HFFc6 (cell line): ENCODE data around the gene GTPBP8. TPM values are rescaled to one million over a fixed set of nuclear protein-coding genes. Genes with fewer than 3 reads are reported as not detected.

Experiments
- DNase-seq: peaks from one replicate; pipeline ENCODE4 v3.0.0-alpha.2; 2018
- H3K27ac Mint-ChIP-seq: 2 replicates; pipeline ENCODE4 v1.8.0; 2020; ENCODE audit warnings: mild to moderate bottlenecking, mixed read lengths
- H3K27me3 Mint-ChIP-seq: 2 replicates; pipeline ENCODE4 v1.8.0; 2021; ENCODE audit warnings: mild to moderate bottlenecking, moderate library complexity, mixed read lengths; ENCODE audit not compliant: insufficient read depth
- H3K36me3 Mint-ChIP-seq: 2 replicates; pipeline ENCODE4 v1.8.0; 2021; ENCODE audit warnings: low read depth, mixed read lengths
- H3K4me1 Mint-ChIP-seq: 2 replicates; pipeline ENCODE4 v1.8.0; 2020; ENCODE audit warnings: low read depth, mixed read lengths
- H3K4me3 Mint-ChIP-seq: 2 replicates; pipeline ENCODE4 v1.8.0; 2020; ENCODE audit warnings: mild to moderate bottlenecking, moderate library complexity, mixed read lengths
- H3K9me3 Mint-ChIP-seq: 2 replicates; pipeline ENCODE4 v1.8.0; 2020; ENCODE audit warnings: mild to moderate bottlenecking, mixed read lengths
- CTCF ChIP-seq: fragments of 200-600 bp; sonication (generic); IDR thresholded peaks from 2 replicates; pipeline ENCODE4 v1.5.0; 2021; ENCODE audit warnings: antibody characterized with exemption, mild to moderate bottlenecking
- total RNA-seq, 6 experiments: library from RNA; stranded (reverse); fragmentation: NEBNext Ultra II Directional; extraction: Animal tissue kit (Norgen Biotek cat#: 25700); gene quantifications; 2 replicates in 1 of 6; 3 replicates in 5 of 6; pipeline ENCODE4 v1.2.3, GENCODE V29; 2021

The GTPBP8 gene
- total RNA-seq, 6 experiments from 2014 or later: 12.3 to 16.8 (median 14.8) TPM

GRCh38 chr3:112965656-112966055, 25.1 kb upstream of the GTPBP8 start:
- no peak for TF ChIP-seq CTCF
- H3K4me3 Mint-ChIP-seq: no peak overlapping the region
- H3K4me1 Mint-ChIP-seq: no peaks in the 10 kb centered on the region
- H3K36me3 Mint-ChIP-seq: no peaks in the 10 kb centered on the region; the same call in 1 of the 2 replicates
- peaks cover 3% of the 10 kb centered on the region for H3K27me3 Mint-ChIP-seq
- no peak overlapping the region for H3K27ac Mint-ChIP-seq
- no peak for DNase-seq
- H3K9me3 Mint-ChIP-seq: peaks cover 14% of the 10 kb centered on the region; the same call in 1 of the 2 replicates

DNA sequence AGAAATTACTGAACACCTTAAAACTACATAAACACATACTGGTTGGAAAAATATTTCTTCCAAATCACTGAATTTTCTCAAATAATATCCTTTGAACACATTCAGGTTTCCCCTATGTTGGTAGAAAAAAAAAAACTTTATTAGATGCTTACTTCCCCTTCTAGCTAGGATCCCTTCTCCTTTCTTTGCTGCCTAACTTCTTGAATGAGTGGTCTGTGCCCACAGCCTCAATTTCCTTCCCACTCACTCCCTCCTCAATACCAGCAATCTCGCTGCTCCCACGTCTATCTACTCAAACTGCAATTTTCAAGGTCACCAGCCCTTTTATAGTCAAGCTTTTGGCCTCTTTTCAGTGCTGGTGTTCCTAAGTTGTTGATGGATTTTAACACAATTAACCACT, 24.2 kb upstream of the GTPBP8 start:
- TF ChIP-seq CTCF: no peak
- no peaks in the 10 kb centered on the region; the same call in 1 of the 2 replicates for H3K36me3 Mint-ChIP-seq
- H3K4me3 Mint-ChIP-seq: no peak overlapping the region
- no peaks in the 10 kb centered on the region for H3K4me1 Mint-ChIP-seq
- DNase-seq: no peak
- peaks cover 4% of the 10 kb centered on the region; the same call in 1 of the 2 replicates for H3K27me3 Mint-ChIP-seq
- peaks cover 14% of the 10 kb centered on the region; the same call in 1 of the 2 replicates for H3K9me3 Mint-ChIP-seq
- H3K27ac Mint-ChIP-seq: no peak overlapping the region

GRCh38 chr3:112967425-112967824, 23.4 kb upstream of the GTPBP8 start:
- H3K27me3 Mint-ChIP-seq: peaks cover 8% of the 10 kb centered on the region; the same call in 1 of the 2 replicates
- H3K4me1 Mint-ChIP-seq: no peaks in the 10 kb centered on the region
- no peak for TF ChIP-seq CTCF
- no peak overlapping the region for H3K27ac Mint-ChIP-seq
- peaks cover 14% of the 10 kb centered on the region; the same call in 1 of the 2 replicates for H3K9me3 Mint-ChIP-seq
- no peak for DNase-seq
- H3K4me3 Mint-ChIP-seq: no peak overlapping the region
- no peaks in the 10 kb centered on the region; the same call in 1 of the 2 replicates for H3K36me3 Mint-ChIP-seq

- TF ChIP-seq CTCF: no peak
- Mint-ChIP-seq H3K9me3 (peaks cover 14% of the 10 kb centered on the region; the same call in 1 of the 2 replicates), H3K27me3 (peaks cover 8% of the 10 kb centered on the region; the same call in 1 of the 2 replicates), H3K27ac (no peak overlapping the region), H3K4me3 (no peak overlapping the region), H3K36me3 (no peaks in the 10 kb centered on the region; the same call in 1 of the 2 replicates), H3K4me1 (no peaks in the 10 kb centered on the region)
- no peak for DNase-seq
Measured at GRCh38 chr3:112967828-112968227, 23.0 kb upstream of the GTPBP8 start.

DNA sequence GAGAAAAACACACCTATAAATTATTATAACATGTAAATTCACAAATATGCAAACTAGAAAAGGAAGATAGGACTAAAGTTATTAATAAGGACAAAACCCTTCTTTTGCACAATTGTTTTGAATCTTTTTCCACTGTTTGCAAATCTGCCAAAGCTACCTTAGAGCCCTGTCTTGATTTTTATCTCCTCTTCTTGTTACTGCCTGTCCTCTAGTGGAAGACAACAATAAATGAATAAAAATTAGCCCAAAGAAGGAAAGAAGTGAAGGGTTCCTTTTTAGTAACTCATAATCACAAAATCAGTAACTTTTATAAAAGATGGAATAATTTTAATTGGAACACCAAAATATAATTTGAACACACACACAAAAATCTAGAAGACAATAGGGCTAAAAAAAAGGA, 18.6 kb upstream of the GTPBP8 start:
- H3K27ac Mint-ChIP-seq: no peak overlapping the region
- H3K4me3 Mint-ChIP-seq: no peak overlapping the region
- no peak for TF ChIP-seq CTCF
- DNase-seq: no peak
- H3K36me3 Mint-ChIP-seq: no peaks in the 10 kb centered on the region
- H3K9me3 Mint-ChIP-seq: no peaks in the 10 kb centered on the region
- H3K27me3 Mint-ChIP-seq: peaks cover 21% of the 10 kb centered on the region
- H3K4me1 Mint-ChIP-seq: no peaks in the 10 kb centered on the region
